Inferior parietal cortex (tissue), 1 donor: ENCODE data around the gene CCDC195.

Experiments
- DNase-seq: peaks from one replicate; pipeline ENCODE4 v3.0.0-alpha.2; 2016; ENCODE audit errors: extremely low spot score

Gene CCDC195

GRCh38 chr2:224716201-224716600 lies at the start of gene CCDC195:
TSS of gene CCDC195 (minus strand) at chr2:224716365. CDS start at chr2:224716365, 0 bp downstream.
- no peak for DNase-seq

DNA sequence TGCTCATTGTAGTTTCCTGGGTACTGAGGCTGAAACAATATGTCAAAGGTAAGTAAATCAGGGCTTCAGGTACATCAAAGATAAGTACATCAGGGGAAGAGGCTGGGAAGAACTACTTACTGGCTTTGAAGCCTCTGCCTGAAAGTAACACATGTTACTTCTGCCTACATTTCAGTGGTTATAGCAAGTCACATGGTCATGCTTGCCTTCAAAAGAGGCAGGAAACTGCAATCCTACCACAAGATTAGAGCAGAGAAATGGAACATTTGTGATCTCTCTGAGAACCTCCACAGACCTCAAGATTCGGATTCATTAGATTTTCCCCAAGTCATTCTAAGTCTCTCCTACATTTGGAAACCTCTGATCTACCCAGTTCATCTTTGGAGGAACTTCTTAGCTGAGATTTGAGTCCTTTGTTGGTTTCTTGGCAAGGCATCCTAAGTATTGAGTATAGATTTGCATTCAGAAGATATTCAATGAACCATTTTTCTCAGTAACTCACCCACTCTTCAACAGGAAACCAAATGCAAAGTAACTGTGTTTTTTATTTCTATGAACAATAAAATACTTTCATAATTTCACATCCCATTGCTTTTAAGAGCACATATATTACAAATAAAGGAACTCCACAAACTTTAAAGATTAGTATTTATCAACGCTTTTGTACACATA lies 48.5 kb upstream of the CCDC195 start:
- no peak for DNase-seq

DNA sequence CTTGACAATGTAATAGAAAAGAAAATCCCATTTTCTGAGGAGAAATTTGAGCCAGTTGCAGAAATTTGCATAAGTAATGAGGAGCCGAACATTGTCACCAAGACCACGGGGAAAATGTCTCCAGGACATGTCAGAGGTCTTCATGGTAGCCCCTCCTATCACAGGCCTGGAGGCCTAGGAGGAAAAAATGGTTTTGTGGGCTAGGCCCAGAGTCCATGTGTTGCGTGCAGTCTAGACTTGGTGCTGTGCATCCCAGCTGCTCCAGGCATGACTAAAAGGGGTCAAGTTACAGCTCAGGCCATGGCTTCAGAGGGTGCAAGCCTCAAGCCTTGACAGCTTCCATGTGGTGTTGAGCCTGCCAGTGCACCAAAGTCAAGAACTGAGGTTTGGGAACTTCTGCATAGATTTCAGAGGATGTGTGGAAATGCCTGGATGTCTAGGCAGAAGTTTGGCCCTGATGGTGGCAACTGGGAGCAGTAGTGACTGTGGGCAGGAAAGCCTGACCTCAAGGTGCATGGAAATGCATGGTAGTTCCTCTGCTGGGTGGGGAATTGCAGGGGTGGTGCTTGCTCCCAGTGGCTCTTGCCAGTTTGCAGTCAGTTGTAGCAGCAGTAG lies 41.9 kb upstream of the CCDC195 start:
- DNase-seq, result no peak

GRCh38 chr2:224753743-224754540 lies 37.8 kb upstream of the CCDC195 start:
- no peak for DNase-seq

- no peak for DNase-seq
Measured at GRCh38 chr2:224751996-224752698, 36.0 kb upstream of the CCDC195 start.

DNA sequence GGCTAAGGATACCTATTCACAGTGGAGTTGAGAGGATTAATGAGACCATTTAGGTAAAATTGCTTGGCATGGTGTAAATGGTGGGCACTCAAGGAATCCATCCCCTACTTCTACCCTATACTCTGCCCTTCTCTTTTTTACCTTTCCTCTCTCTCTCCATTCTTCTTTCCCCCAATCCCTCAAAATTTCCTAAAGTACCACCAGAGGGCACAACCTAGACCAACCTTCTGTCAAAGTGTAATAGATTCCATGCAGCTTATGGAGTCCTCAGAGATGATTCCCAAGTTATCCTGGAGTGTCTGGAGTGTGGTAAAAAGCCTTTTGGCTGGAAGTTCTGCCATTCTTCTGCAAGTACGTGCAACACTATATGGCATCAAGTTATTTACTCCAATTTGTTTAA lies 33.0 kb upstream of the CCDC195 start:
- no peak for DNase-seq

DNA sequence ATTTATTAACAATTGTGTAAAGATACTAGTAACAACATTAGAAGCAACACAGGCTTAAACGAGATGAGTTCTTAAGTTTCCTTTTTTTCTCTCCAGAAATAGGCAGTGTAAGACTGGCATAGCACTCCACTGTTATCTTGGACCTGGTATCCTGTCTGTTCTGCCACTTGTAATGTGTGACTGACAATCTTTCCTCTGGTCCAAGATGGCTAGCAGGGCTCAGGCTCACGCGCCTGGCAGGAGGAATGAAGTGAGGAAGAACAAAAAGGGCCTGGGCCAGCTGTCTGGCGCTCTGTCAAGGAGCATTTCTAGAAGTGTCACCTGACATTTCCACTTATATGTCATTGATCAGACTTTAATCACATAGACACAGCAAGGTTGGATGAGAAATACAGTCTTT lies 31.6 kb upstream of the CCDC195 start:
- no peak for DNase-seq

GRCh38 chr2:224736227-224736626 lies 20.1 kb upstream of the CCDC195 start:
- no peak for DNase-seq

DNA sequence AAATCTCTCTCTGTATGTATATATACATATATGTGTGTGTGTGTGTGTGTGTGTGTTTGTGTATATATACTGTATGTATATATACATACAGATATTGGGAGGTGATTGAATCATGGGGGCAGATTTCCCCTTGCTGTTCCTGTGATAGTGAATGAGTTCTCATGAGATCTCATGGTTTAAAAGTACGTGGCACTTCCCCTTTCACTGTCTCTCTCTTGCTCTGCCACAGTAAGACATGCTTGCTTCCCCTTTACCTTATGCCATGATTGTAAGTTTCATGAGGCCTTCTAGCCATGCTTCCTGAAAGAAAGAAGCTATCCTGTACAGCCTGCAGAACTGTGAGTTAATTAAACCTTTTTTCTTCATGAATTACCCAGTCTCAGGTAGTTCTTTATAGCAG lies 18.8 kb upstream of the CCDC195 start:
- DNase-seq, result no peak

GRCh38 chr2:224731665-224732064 lies 15.5 kb upstream of the CCDC195 start:
- no peak for DNase-seq

GRCh38 chr2:224729435-224729834 lies 13.3 kb upstream of the CCDC195 start:
- DNase-seq, result no peak

- no peak for DNase-seq
Measured at GRCh38 chr2:224724331-224724730, 8.2 kb upstream of the CCDC195 start.

GRCh38 chr2:224723586-224724217 lies 7.5 kb upstream of the CCDC195 start:
- DNase-seq, result no peak

- no peak for DNase-seq
Measured at GRCh38 chr2:224722770-224723169, 6.6 kb upstream of the CCDC195 start.

DNA sequence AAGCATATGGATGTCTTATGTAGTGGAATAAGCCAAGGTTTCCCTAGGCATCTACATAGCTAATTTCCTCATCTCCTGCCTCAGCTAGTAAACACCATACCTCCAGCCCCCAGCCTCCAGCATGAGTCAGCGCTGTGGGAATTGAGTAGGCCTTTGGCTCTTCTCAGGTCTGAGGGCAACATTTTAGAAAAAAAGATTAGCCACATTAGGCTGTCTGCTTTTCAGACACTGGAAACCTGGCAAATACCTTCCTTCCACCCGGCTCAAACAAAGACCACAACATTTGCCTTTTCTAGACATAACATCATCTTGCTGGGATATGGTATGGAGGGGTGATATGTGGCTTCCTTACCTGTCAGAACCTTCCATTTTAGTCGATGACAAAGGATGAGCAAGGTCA lies 6.1 kb upstream of the CCDC195 start:
- DNase-seq, result no peak

DNA sequence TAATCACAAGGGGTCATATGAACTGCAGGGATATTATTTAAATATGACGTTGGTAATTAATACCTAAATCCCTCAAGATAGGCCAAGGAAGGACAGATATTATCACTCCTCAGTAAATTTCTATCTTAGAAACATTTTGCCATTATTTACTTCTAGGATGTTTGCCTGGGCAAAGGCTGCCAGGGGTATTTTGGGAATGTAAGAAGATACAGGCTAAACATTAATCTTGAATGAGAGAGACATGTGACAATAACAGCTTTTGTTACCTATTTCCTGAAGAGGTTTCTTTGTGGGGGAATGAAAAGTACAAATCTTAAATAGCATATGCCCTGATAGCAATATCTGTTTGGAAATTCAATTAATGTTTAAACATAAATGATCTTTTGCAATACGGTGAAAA lies 756 bp upstream of the CCDC195 start:
- no peak for DNase-seq

DNA sequence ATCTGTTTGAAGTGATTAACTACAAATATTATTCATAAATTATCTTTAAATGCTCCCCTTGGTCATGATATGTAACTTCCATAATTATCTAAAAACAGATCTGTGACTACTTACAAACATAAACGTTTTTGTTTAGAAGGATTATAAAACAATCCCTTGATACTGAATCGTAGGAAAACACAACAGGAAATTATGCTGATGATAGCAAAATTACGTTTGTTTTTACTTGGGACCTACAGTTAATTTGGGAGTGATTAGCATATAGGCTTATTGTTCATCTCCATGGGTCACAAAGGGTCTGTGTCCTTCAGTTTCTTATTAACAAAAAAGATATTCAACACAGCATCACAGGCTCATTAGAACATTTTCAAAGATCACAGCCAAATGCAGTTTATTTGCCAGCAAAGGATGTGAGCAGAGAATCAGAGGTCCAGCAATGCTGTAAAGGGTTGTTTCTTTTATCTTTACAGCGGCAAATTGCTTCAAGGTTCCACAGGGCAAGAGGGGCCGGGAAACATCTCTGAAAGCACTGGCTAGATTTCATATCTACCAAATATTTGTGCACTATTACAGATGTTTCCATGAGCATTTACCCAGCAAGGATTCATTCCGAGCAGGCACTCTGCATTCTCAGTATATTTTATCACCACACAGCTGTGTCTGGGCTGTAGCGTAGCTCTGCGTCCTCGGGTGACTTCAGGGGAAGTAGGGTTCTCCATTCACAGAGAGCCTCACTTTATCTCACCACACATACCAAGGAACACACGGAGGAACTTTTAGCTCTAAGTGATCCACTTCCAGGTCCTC lies 4.1 kb downstream of the CCDC195 start:
- no peak for DNase-seq

GRCh38 chr2:224711381-224711780 lies 4.8 kb downstream of the CCDC195 start:
- no peak for DNase-seq

- DNase-seq, result no peak
Measured at GRCh38 chr2:224709301-224709700, 6.9 kb downstream of the CCDC195 start.

DNA sequence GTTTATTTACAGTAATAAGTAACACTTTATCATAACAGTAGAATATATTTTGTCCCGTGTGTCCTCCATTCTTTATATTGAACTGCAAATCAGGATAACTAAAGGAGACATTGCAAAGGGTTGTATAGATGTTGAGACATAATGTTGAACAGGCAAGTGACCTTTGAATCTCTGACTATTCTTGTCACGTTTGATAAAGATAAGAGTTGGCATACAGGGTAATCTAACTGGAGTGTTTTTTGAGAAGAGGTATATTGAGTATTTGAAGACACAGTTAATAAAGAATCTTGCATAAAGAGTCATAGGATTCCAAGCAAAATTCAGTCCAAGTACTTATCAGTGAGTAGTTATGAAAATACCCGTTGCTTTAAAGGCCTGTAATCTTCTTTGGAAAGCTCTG lies 21.7 kb downstream of the CCDC195 start:
- DNase-seq, result no peak

- DNase-seq, result no peak
Measured at GRCh38 chr2:224691563-224691962, 24.6 kb downstream of the CCDC195 start.
